ENCODE measurements around the gene NDUFV1.
"Not testable (repeated sequence)": the region's sequence is repeated elsewhere in the genome, so short reads cannot be mapped to it uniquely, and the experiment has no call there.

The NDUFV1 gene

GRCh38 chr11:67586568-67587250 lies 20.0 kb upstream of the NDUFV1 start:
- FAIRE-seq = no peak

GRCh38 chr11:67588136-67588503 lies 18.6 kb upstream of the NDUFV1 start:
- no peak for FAIRE-seq

DNA sequence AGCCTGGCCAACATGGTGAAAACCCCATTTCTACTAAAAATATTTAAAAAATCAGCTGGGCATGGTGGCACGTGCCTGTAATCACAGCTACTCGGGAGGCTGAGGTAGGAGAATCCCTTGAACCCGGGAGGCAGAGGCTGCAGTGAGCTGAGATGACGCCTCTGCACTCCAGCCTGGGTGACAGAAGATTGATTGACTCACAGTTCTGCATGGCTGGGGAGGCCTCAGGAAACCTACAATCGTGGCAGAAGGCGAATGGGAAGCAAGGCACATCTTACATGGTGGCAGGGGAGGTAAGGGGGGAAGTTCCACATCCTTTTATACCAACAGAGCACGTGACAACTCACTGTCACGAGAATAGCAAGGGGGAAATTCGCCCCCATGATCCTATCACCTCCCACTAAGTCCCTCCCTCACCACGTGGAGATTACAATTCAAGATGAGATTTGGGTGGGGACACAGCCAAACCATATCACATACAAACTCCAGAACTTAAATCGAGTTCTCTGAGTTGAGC lies 17.8 kb upstream of the NDUFV1 start:
- FAIRE-seq = not testable (repeated sequence)

DNA sequence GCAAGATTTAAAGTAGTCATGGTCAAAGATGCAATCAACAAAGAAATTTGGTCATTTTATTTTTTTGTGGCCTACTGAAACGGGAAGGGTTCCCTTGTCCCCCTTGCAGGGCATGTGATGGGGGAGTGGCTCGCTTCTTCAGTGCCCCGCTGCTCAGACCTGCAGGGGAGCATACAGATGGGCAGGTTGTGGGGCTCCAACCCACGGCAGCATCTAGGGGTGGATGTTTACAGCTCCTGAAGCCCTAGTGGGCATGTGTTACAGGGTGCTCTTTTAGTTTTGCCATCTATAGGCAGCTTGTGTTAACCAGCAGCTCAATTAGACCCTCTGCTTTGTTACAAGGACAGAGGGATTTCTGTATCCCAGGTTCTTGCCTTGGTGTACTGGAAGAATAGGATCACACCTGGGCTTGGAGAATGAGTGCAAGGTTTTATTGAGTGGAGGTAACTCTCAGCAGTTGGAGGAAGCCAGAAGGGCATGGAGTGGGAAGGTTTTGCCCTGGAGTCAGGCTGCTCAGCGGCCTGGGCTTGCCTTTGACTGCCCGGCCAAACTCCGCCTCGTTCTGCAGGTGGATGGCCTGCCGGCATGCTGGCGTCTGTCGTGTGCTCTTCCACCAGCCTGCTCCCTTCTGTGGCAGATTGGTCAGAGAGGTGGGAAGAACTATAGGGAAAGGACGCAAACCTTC lies 13.7 kb upstream of the NDUFV1 start:
- no peak for FAIRE-seq

DNA sequence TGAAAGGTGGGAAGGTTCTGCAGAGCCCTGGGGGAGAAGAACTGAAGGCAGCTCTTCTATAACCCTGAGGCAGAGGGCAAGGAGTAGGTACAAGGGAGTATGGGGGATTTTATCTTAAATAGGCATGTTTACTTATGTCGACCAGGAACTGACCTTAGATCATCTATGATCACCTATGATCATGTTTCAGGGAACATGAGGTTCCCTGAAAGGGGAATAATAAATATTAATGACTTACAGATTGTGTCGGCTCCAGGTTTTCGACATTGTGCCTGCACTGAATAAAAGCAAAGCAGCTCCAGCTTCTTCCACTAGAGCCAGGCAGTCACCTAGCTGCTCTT lies 13.2 kb upstream of the NDUFV1 start:
- FAIRE-seq = no peak

GRCh38 chr11:67594480-67594879 lies 12.3 kb upstream of the NDUFV1 start:
- FAIRE-seq = no peak

DNA sequence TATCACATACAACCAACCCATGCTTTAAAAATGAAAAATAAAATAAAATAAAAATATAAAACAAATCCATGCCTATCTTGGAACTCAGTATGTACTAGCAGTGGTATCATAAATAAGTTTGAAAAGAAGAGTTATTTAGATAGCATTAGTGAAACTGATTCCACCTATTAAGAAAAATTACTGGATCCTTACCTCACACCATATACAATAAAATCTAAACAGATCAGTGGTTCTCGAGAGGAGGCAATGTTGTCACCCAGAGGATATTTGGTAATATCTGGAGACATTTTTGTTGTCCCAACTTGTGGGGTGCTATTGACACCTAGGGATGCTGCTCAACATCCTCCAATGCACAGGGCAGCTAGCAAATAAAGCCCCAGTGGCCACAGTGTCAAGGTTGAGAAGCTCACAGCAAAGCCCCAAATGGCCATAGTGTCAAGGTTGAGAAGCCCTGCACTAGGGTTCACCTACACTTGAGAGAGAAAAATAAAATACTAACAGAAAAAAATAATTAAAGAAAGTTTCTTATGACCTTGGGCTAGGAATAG lies 9.9 kb upstream of the NDUFV1 start:
- no peak for FAIRE-seq

DNA sequence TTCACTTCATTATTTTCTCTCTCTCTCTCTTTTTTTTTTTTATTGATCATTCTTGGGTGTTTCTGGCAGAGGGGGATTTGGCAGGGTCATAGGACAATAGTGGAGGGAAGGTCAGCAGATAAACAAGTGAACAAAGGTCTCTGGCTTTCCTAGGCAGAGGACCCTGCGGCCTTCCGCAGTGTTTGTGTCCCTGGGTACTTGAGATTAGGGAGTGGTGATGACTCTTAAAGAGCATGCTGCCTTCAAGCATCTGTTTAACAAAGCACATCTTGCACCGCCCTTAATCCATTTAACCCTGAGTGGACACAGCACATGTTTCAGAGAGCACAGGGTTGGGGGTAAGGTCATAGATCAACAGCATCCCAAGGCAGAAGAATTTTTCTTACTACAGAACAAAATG lies 9.3 kb upstream of the NDUFV1 start:
- FAIRE-seq = not testable (repeated sequence)

DNA sequence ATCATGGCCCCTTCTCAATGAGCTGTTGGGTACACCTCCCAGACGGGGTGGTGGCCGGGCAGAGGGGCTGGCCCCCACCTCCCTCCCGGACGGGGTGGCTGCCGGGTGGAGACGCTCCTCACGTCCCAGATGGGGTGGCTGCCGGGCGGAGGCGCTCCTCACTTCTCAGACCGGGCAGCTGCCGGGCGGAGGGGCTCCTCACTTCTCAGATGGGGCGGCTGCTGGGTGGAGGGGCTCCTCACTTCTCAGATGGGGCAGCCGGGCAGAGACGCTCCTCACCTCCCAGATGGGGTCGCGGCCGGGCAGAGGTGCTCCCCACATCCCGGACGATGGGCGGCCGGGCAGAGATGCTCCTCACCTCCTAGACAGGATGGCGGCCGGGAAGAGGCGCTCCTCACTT lies 8.8 kb upstream of the NDUFV1 start:
- not testable (repeated sequence) for FAIRE-seq

DNA sequence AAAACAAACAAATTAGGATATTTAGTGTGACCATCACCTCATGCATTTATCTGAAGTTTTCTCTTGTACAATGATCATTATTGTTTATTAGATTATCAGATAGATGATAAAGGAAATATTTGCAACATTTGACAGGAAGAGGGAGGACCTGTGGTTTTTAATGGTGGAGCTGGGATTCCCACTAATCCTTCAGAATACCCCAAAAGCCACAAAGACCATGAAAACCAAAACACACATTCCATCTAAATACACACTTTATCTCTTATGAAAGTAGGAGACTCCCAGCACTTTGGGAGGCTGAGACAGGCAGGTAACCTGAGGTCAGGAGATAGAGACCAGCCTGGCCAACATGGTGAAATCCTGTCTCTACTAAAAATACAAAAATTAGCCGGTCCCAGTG lies 7.6 kb upstream of the NDUFV1 start:
- FAIRE-seq = no peak

DNA sequence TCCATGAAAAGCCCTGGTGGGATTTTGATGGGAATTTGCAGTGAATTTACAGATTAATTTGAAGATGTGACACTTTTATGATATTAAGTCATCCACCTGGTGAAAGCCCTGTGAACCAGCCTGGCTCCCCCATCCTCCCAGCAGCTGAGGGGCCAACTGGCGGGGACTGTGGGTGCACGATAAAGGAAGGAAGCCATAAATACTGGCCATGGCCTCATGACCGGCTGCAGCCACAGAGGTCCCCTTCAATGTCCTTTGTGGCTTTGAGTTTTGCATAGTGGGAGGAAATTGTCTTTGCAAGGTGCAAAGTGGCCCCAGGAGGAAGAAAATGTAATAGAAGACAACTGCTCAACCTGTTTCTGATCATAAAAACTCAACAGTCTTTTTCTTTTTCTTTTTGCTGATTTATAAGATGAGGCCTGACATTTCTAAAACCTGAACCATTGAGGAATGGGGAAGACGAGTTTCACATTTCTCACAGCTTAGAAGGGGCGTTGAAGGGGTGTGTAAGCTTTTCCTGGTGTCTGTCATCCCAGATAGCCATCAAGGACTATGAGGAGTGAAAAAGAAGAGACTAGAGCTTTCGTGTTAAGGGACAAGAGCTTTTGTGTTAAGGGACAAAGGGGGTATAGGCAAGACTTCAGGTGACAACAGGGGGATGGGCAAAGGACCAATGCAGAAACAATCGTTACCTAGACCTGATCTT lies 6.3 kb upstream of the NDUFV1 start:
- FAIRE-seq = no peak

GRCh38 chr11:67601098-67601497 lies 5.6 kb upstream of the NDUFV1 start:
- no peak for FAIRE-seq

DNA sequence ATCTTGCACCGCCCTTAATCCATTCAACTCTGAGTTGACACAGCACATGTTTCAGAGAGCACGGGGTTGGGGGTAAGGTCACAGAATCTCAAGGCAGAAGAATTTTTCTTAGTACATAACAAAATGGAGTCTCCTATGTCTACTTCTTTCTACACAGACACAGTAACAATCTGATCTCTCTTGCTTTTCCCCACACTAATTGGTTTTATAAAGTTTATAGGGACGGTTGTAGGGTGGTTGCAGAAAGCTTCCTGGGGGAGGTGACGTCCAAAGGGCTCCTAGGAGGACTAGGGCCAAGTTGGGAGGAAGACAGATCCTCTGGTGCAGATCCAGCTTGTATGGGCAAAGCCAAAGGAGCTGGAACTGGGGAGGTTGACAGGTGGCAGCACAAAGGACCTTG lies 2.6 kb upstream of the NDUFV1 start:
- FAIRE-seq = not testable (repeated sequence)

GRCh38 chr11:67604815-67605214 lies 1.9 kb upstream of the NDUFV1 start:
- no peak for FAIRE-seq

DNA sequence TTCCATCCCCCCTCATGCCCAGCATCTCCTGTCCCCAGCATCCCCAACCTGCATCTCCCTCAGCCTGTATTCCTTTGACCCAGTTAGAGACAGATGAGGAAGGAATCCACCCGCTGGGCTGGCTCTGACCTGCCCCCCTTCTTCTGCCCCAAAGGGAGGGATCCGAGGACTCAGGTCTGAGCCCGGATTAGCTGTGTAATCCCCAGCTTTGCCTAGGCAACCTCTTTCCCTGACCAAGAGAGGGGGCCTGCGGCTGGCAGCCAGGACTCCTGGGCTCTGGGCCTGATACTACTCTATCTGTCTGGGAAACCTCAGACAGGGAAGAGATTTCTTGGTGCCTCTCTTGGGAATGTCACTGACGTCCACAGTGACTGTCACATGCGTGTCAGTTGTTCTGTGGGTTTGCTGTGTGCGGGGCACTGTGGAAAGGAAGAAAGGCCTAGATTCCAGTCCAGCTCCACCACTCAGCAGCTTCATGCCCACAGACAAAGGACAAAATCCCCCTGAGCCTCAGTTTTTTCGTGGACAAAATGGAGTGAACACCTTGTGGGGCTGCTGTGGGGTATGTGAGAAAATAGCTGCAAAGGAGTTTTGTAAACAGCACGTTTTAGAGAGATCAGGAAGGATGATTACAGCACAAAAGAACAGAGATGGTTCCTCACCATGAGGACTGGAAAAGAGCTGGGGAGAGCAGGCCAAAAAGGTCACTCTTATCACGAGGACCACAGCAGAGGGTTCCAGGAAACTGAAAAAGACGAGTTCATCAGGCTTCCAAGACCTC lies 1.3 kb upstream of the NDUFV1 start:
- FAIRE-seq = no peak

DNA sequence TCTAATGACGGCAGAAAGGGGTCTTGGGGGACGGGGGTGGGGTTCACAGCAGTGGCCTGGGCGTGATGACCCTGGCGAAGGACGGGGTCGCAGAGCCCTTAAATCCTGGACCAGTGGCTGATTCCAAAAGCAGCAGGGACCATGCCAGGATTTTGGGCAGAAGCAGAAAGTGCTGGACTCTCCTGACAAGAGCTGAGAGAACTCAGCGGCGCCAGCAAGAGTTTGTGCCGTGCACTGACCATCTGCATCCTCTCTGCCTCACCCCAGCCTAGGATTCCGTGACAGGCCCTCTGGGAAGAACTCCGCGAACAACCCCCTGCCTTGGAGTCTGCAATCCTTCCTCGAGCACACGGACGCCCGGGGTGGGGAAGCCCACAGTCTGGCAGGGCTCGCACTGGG lies 644 bp upstream of the NDUFV1 start:
- FAIRE-seq = no peak

- FAIRE-seq = no peak
Measured at GRCh38 chr11:67607507-67607906, 771 bp downstream of the NDUFV1 start.

DNA sequence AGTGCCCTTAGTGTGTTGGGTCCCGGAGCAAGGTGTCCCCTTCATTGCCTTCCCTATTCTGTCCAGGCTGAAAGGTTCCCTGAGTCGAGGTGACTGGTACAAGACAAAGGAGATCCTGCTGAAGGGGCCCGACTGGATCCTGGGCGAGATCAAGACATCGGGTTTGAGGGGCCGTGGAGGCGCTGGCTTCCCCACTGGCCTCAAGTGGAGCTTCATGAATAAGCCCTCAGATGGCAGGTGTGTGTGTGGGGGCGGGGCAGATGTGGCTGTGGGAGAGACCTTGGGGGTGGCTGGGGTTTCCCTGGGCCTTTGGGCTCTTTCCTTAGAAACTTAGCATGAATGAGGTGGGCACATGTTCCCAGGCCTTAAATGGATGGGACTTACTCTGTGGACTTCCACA lies 1.8 kb downstream of the NDUFV1 start:
- FAIRE-seq = no peak

- FAIRE-seq = no peak
Measured at GRCh38 chr11:67609316-67609715, 2.6 kb downstream of the NDUFV1 start.

DNA sequence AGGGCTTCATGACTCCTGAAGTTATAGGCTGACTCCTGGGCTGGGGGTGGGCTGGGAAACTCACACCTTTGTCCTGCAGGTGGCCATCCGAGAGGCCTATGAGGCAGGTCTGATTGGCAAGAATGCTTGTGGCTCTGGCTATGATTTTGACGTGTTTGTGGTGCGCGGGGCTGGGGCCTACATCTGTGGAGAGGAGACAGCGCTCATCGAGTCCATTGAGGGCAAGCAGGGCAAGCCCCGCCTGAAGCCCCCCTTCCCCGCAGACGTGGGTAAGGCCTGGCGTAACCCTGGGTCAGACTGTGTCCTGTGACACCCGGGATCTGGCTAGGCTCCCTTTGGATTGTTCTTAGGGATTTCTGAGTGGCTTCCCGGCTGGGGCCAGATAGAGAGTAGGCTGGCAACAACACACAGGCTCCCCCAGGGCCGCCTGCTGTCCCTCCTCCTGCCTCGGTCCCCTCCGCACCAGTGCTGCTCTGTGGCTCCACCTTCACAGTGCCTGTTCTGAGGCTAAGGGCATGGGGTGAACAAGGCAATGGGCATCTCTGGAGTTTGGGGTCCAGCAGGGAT lies 3.6 kb downstream of the NDUFV1 start:
- no peak for FAIRE-seq

DNA sequence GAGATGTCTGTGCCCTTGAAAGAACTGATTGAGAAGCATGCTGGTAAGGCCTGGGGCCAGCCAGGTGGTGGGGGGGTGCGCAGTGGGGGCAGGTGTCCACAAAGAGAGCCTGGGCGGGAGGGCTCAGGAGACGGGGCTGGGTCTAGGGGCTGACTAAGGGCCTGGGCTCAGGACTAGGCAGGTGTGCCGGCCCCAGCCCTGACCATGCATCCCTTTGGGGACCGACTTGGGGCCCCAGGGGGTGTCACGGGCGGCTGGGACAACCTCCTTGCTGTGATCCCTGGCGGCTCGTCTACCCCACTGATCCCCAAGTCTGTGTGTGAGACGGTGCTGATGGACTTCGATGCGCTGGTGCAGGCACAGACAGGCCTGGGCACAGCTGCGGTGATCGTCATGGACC lies 4.4 kb downstream of the NDUFV1 start:
- FAIRE-seq = no peak

All from endometrium (tissue), 2 donors.